Measurements from ENCODE around the gene IGSF23. TPM values are rescaled to one million over a fixed set of nuclear protein-coding genes. Genes with fewer than 3 reads are reported as not detected.

The IGSF23 gene
- total and polyA plus RNA-seq, 12 donors: 0.86 TPM; not detected in 11

DNA sequence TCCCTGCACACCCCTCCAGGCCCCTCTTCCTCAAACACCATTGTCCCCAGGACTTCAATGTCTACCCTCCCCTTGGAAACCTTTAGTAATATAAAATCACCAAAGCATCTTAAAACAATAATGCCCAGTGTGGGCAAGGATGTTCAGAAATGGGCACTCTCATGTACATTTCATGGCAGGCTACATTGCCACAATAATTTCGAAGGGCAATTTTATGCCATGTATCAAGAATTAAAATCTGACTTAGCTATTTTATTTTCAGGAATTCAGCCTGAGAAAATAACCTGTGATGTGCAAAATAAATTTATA, 35.8 kb upstream of the IGSF23 start:
- no peak for ATAC-seq
- H3K27me3 ChIP-seq: peaks cover 0 to 3% (median 0%) of the 10 kb centered on the region in 7 donors
- no peak for DNase-seq
- intact Hi-C loops (cut with DNase I): loop anchor here in 4 of 10 donors (5.0 to 10.0 kb wide), 2 partner anchors 80 to 197 kb away; partner anchors contain the start of gene CBLC (in 3 of the 4)
- no peak overlapping the region for H3K27ac ChIP-seq
- H3K4me1 ChIP-seq: no peaks in the 10 kb centered on the region
- WGBS, 2 donors: 69 to 70% methylated on average over 1 of the region's 1 CpG
- H3K9me3 ChIP-seq: no peaks in the 10 kb centered on the region
- TF ChIP-seq, protein P1, sequence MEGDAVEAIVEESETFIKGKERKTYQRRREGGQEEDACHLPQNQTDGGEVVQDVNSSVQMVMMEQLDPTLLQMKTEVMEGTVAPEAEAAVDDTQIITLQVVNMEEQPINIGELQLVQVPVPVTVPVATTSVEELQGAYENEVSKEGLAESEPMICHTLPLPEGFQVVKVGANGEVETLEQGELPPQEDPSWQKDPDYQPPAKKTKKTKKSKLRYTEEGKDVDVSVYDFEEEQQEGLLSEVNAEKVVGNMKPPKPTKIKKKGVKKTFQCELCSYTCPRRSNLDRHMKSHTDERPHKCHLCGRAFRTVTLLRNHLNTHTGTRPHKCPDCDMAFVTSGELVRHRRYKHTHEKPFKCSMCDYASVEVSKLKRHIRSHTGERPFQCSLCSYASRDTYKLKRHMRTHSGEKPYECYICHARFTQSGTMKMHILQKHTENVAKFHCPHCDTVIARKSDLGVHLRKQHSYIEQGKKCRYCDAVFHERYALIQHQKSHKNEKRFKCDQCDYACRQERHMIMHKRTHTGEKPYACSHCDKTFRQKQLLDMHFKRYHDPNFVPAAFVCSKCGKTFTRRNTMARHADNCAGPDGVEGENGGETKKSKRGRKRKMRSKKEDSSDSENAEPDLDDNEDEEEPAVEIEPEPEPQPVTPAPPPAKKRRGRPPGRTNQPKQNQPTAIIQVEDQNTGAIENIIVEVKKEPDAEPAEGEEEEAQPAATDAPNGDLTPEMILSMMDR (IDR thresholded peaks at IDR 0.05): no peak
- H3K4me3 ChIP-seq: no peak overlapping the region
- H3K36me3 ChIP-seq: no peaks in the 10 kb centered on the region

GRCh38 chr19:44579663-44580365, 33.5 kb upstream of the IGSF23 start:
- 87 to 95% methylated on average over 5 of the region's 5 CpGs for WGBS, 2 donors
- Histone ChIP-seq H3K9me3 (no peaks in the 10 kb centered on the region), H3K36me3 (no peaks in the 10 kb centered on the region), H3K27me3 (peaks cover 0 to 3% (median 0%) of the 10 kb centered on the region in 7 donors), H3K4me3 (no peak overlapping the region), H3K4me1 (peaks cover 0 to 5% (median 0%) of the 10 kb centered on the region in 9 donors), H3K27ac (no peak overlapping the region)
- TF ChIP-seq, protein P1 (IDR thresholded peaks at IDR 0.05): no peak
- intact Hi-C loops (cut with DNase I): loop anchor here in 5 of 10 donors (5.0 to 10.0 kb wide), 3 partner anchors 72 to 195 kb away; partner anchors contain the start of gene CBLC (in 3 of the 5)
- ATAC-seq: no peak
- no peak for DNase-seq

GRCh38 chr19:44580366-44580895, 32.9 kb upstream of the IGSF23 start:
- ATAC-seq: no peak
- WGBS, 2 donors: 89 to 92% methylated on average over 11 of the region's 11 CpGs

GRCh38 chr19:44581288-44581687, 32.1 kb upstream of the IGSF23 start:
- WGBS, 2 donors: 79 to 92% methylated on average over 2 of the region's 2 CpGs
- Histone ChIP-seq H3K9me3 (no peaks in the 10 kb centered on the region), H3K4me3 (no peak overlapping the region), H3K36me3 (no peaks in the 10 kb centered on the region), H3K4me1 (peaks cover 0 to 5% (median 0%) of the 10 kb centered on the region in 9 donors), H3K27me3 (peaks cover 0 to 3% (median 0%) of the 10 kb centered on the region in 7 donors), H3K27ac (no peak overlapping the region)
- TF ChIP-seq, protein P1 (IDR thresholded peaks at IDR 0.05): no peak
- DNase-seq (no peak), ATAC-seq (no peak)
- intact Hi-C loops (cut with DNase I): loop anchor here in 1 of 10 donors (5.0 kb wide), 1 partner anchor 71 kb away; no protein-coding TSS in a partner anchor

More at GRCh38 chr19:44580366-44580895, 32.9 kb upstream of the IGSF23 start:
- Histone ChIP-seq H3K27me3 (peaks cover 0 to 3% (median 0%) of the 10 kb centered on the region in 7 donors), H3K36me3 (no peaks in the 10 kb centered on the region), H3K27ac (no peak overlapping the region), H3K9me3 (no peaks in the 10 kb centered on the region), H3K4me3 (no peak overlapping the region), H3K4me1 (peaks cover 0 to 5% (median 0%) of the 10 kb centered on the region in 9 donors)
- no peak for DNase-seq
- intact Hi-C loops (cut with DNase I): loop anchor here in 1 of 10 donors (5.0 kb wide), 1 partner anchor 72 kb away; no protein-coding TSS in a partner anchor
- TF ChIP-seq, protein P1 (IDR thresholded peaks at IDR 0.05): no peak
